GM18520 (cell line): ENCODE measurements around the gene MRPL20.
"Not testable (repeated sequence)": the region's sequence is repeated elsewhere in the genome, so short reads cannot be mapped to it uniquely, and the experiment has no call there.

ENCODE experiments used
- ATAC-seq: cut with Tn5 transposase; IDR thresholded peaks from one replicate; pipeline ENCODE4 v1.9.1; 2021; ENCODE audit not compliant: unreplicated experiment

MRPL20 gene

GRCh38 chr1:1437904-1438376 is 30.8 kb upstream of the MRPL20 start:
- no peak for ATAC-seq

GRCh38 chr1:1437033-1437903 is 30.2 kb upstream of the MRPL20 start:
- ATAC-seq = no peak

GRCh38 chr1:1436630-1437032 is 29.5 kb upstream of the MRPL20 start:
- ATAC-seq = no peak

GRCh38 chr1:1435911-1436629 is 29.0 kb upstream of the MRPL20 start:
- ATAC-seq = no peak

- no peak for ATAC-seq
Observed at GRCh38 chr1:1435106-1435903, 28.2 kb upstream of the MRPL20 start, which contains the start of gene VWA1. VWA1 (plus strand) TSS chr1:1435690; CDS start chr1:1435749, 59 bp downstream.

GRCh38 chr1:1434824-1435105 is 27.7 kb upstream of the MRPL20 start:
- ATAC-seq = no peak

- no peak for ATAC-seq
Observed at GRCh38 chr1:1434131-1434823, 27.2 kb upstream of the MRPL20 start.

GRCh38 chr1:1433804-1434130 is 26.7 kb upstream of the MRPL20 start:
- ATAC-seq = no peak

GRCh38 chr1:1432951-1433803 is 26.1 kb upstream of the MRPL20 start:
- no peak for ATAC-seq

- ATAC-seq = no peak
Observed at GRCh38 chr1:1432274-1432950, 25.3 kb upstream of the MRPL20 start.

- ATAC-seq = no peak
Observed at GRCh38 chr1:1431845-1432273, 24.8 kb upstream of the MRPL20 start.

GRCh38 chr1:1430992-1431844 is 24.1 kb upstream of the MRPL20 start:
- no peak for ATAC-seq

GRCh38 chr1:1430114-1430982 is 23.3 kb upstream of the MRPL20 start:
- ATAC-seq = no peak

GRCh38 chr1:1429671-1430073 is 22.6 kb upstream of the MRPL20 start:
- no peak for ATAC-seq

- ATAC-seq = not testable (repeated sequence)
Observed at GRCh38 chr1:1428967-1429366, 21.9 kb upstream of the MRPL20 start.

GRCh38 chr1:1428174-1428573 is 21.1 kb upstream of the MRPL20 start:
- ATAC-seq = no peak

GRCh38 chr1:1427820-1428148 is 20.7 kb upstream of the MRPL20 start:
- no peak for ATAC-seq
